ENCODE measurements around the gene MYO5A. TPM values are rescaled to one million over a fixed set of nuclear protein-coding genes. Genes with fewer than 3 reads are reported as not detected.
"Not testable (repeated sequence)": the region's sequence is repeated elsewhere in the genome, so short reads cannot be mapped to it uniquely, and the experiment has no call there.

The MYO5A gene
- total and polyA plus RNA-seq, 2 donors (not counting 3 experiments of a cell fraction or from before 2014, with no cell fraction given) = 31.9 to 91.9 TPM

GRCh38 chr15:52416566-52416965, 112.1 kb downstream of the MYO5A start:
- Histone ChIP-seq H3K4me1 (ENCODE audit: control insufficient read depth, extremely low read depth, insufficient read depth, low read length) (peaks cover 67% of the 10 kb centered on the region), H3K9ac (replicated peaks; ENCODE audit: extremely low read depth, insufficient read depth, low read length) (peak overlapping the region; percentile 79), H3K4me2 (ENCODE audit: insufficient read depth, low read length) (peak overlapping the region; percentile 61), H3K27ac (ENCODE audit: insufficient read depth, low read depth, low read length) (peak overlapping the region; percentile 97), H3K79me2 (ENCODE audit: control insufficient read depth, insufficient read depth, low read length) (peaks cover 12% of the 10 kb centered on the region)
- H2AFZ ChIP-seq (ENCODE audit: low read depth, low read length); H4K20me1 ChIP-seq (replicated peaks; ENCODE audit: control insufficient read depth, extremely low read depth, insufficient read depth, low read length); BruUV-seq (replicated peaks); H3K9me1 ChIP-seq (replicated peaks; ENCODE audit: control insufficient read depth, extremely low read depth, insufficient read depth, low read length); H3K4me3 ChIP-seq (replicated peaks in 1 of 3; ENCODE audit: insufficient read depth in 1 of 3, low read depth in 1 of 3, low read length in 3 of 3); H3K27me3 ChIP-seq (ENCODE audit: control insufficient read depth in 2 of 2, insufficient read depth in 2 of 2, low read length in 2 of 2); POLR2A ChIA-PET; FAIRE-seq; H3K9me3 ChIP-seq (replicated peaks; ENCODE audit: control insufficient read depth, insufficient read depth, low read length); H3K36me3 ChIP-seq (ENCODE audit: control insufficient read depth in 2 of 2, extremely low read depth in 1 of 2, insufficient read depth in 2 of 2, low read length in 2 of 2); dilution Hi-C loops (cut with MboI; ENCODE audit: extremely low pct_ligation_motif_present, low sequenced_read_pairs): not testable (repeated sequence)
- TF ChIP-seq JUN (IDR thresholded peaks at IDR 0.05; ENCODE audit: borderline replicate concordance, insufficient read depth, insufficient read length, low read depth) = peak; percentile 4
- CTCF ChIA-PET = interaction anchor here (1.1 to 1.6 kb wide), 2 partner anchors 49 to 67 kb away, joined by 3 to 4 read pairs; no protein-coding TSS in a partner anchor
- peak; percentile 65 for DNase-seq (ENCODE audit: low read depth, low spot score)
- intact Hi-C loops (cut with micrococcal nuclease) = loop anchor here (2.0 to 5.0 kb wide), 3 partner anchors 152 to 314 kb away; partner anchors contain the start of gene ARPP19

GRCh38 chr15:52415628-52416027, 113.1 kb downstream of the MYO5A start:
- ChIA-PET POLR2A (no interaction called here), CTCF (interaction anchor here (1.1 to 1.7 kb wide), 5 partner anchors 9 to 50 kb away, joined by 3 to 5 read pairs (median 4); no protein-coding TSS in a partner anchor)
- dilution Hi-C loops (cut with MboI; ENCODE audit: extremely low pct_ligation_motif_present, low sequenced_read_pairs) = no loop called here
- peaks cover 65% of the 10 kb centered on the region for H3K4me1 ChIP-seq (ENCODE audit: control insufficient read depth, extremely low read depth, insufficient read depth, low read length)
- FAIRE-seq (peak; percentile 63), DNase-seq (ENCODE audit: low read depth, low spot score) (peak; percentile 92)
- no peaks in the 10 kb centered on the region for H3K36me3 ChIP-seq (ENCODE audit: control insufficient read depth in 2 of 2, extremely low read depth in 1 of 2, insufficient read depth in 2 of 2, low read length in 2 of 2)
- H3K9me3 ChIP-seq (replicated peaks; ENCODE audit: control insufficient read depth, insufficient read depth, low read length) = no peaks in the 10 kb centered on the region
- H3K4me2 ChIP-seq (ENCODE audit: insufficient read depth, low read length) = peak overlapping the region; percentile 55
- intact Hi-C loops (cut with micrococcal nuclease) = loop anchor here (1.0 to 5.0 kb wide), 5 partner anchors 31 to 315 kb away; partner anchors contain the start of gene ARPP19
- no peaks in the 10 kb centered on the region for H3K27me3 ChIP-seq (ENCODE audit: control insufficient read depth in 2 of 2, insufficient read depth in 2 of 2, low read length in 2 of 2)
- no TSS peak for BruUV-seq (replicated peaks)
- TF ChIP-seq MAX (IDR thresholded peaks at IDR 0.05; ENCODE audit: insufficient read depth, insufficient read length) (no peak), CTCF (IDR thresholded peaks at IDR 0.05; ENCODE audit: extremely low read depth in 1 of 2, insufficient read depth in 1 of 2, low read depth in 1 of 2, low read length in 2 of 2) (no peak), POLR2AphosphoS5 (IDR thresholded peaks at IDR 0.05; ENCODE audit: insufficient read depth, low read depth, low read length) (peak; percentile 76), EZH2 (IDR thresholded peaks at IDR 0.05; ENCODE audit: borderline replicate concordance, low read depth, low read length, severe bottlenecking) (no peak), POLR2A (IDR thresholded peaks at IDR 0.05; ENCODE audit: low read depth, low read length) (peak; percentile 63), MYC (IDR thresholded peaks at IDR 0.05; ENCODE audit: low read depth, low read length) (no peak), JUN (IDR thresholded peaks at IDR 0.05; ENCODE audit: borderline replicate concordance, insufficient read depth, insufficient read length, low read depth) (peak; percentile 97), GATA2 (IDR thresholded peaks at IDR 0.05; ENCODE audit: insufficient read depth, insufficient read length, low read depth, low read length) (peak; percentile 8), FOS (IDR thresholded peaks at IDR 0.05; ENCODE audit: borderline replicate concordance, insufficient read depth, low read length) (peak; percentile 91)
- H3K4me3 ChIP-seq (replicated peaks in 1 of 3; ENCODE audit: insufficient read depth in 1 of 3, low read depth in 1 of 3, low read length in 3 of 3) = peak overlapping the region in 1 of 3 experiments; percentile 12
- H3K27ac ChIP-seq (ENCODE audit: insufficient read depth, low read depth, low read length) = peak overlapping the region; percentile 97
- no peaks in the 10 kb centered on the region for H4K20me1 ChIP-seq (replicated peaks; ENCODE audit: control insufficient read depth, extremely low read depth, insufficient read depth, low read length)
- peaks cover 12% of the 10 kb centered on the region for H3K79me2 ChIP-seq (ENCODE audit: control insufficient read depth, insufficient read depth, low read length)
- H3K9me1 ChIP-seq (replicated peaks; ENCODE audit: control insufficient read depth, extremely low read depth, insufficient read depth, low read length) = no peaks in the 10 kb centered on the region
- no peak overlapping the region for H2AFZ ChIP-seq (ENCODE audit: low read depth, low read length)
- H3K9ac ChIP-seq (replicated peaks; ENCODE audit: extremely low read depth, insufficient read depth, low read length) = peak overlapping the region; percentile 79

Data from endothelial cell of umbilical vein (primary cell).